GM12801 (cell line): ENCODE measurements around the gene HOXC11.

ENCODE experiments used
- TF ChIP-seq, protein P1 (sequence below): IDR thresholded peaks from one replicate; pipeline ENCODE4 v1.5.1; 2011; ENCODE audit warnings: control low read depth; ENCODE audit not compliant: insufficient read length; ENCODE audit errors: extremely low read depth

The HOXC11 gene

DNA sequence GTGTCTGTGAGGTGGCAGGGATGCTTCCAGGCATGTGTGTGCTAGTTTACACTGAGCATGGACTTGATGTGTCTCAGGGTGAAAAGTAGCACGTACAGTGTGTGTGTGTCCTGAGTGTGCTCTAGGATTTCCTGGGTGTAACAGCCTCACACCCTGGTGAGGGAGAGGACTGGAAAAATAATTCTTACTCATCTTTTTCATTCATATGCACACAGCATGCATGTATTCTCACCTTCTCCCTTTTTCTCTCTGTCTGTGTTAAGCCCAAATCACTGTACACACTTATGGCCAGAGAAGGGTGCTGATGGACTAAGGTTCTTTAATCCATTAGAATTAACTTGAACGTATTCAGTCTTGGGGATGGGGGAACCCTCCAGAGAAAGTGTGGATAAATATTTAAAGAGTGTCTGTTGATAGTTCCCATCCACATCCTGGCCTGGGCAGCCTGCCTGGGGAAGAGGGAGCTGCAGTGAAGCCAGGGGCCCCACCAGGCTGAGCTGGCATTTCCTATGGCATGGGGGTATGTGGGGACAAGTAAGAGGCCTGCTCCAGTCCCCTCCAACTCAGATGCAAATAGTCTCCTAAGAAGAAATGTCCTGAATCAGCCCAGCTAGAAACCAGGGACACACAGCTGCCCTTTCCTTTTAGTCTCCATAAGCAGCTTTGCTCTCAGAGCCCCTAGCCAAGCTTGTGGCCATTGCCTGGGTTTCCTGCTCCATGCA lies 34.8 kb downstream of the HOXC11 start:
- TF ChIP-seq, protein P1, sequence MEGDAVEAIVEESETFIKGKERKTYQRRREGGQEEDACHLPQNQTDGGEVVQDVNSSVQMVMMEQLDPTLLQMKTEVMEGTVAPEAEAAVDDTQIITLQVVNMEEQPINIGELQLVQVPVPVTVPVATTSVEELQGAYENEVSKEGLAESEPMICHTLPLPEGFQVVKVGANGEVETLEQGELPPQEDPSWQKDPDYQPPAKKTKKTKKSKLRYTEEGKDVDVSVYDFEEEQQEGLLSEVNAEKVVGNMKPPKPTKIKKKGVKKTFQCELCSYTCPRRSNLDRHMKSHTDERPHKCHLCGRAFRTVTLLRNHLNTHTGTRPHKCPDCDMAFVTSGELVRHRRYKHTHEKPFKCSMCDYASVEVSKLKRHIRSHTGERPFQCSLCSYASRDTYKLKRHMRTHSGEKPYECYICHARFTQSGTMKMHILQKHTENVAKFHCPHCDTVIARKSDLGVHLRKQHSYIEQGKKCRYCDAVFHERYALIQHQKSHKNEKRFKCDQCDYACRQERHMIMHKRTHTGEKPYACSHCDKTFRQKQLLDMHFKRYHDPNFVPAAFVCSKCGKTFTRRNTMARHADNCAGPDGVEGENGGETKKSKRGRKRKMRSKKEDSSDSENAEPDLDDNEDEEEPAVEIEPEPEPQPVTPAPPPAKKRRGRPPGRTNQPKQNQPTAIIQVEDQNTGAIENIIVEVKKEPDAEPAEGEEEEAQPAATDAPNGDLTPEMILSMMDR = no peak

DNA sequence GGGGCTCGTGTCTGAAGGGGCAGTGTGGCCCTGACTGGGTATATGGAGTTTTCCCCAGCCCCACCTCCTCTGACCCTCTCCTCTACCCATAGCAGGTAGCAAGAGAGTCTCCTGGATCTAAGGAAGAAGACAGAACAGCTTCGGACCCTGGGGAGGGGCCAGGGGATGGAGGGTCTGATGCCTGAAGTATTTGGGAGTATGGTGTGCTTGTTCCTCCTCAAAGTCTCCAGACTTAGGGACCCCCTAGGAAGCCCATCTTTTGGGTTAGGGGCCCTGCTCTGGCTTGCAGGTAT lies 35.3 kb downstream of the HOXC11 start:
- TF ChIP-seq, protein P1 = no peak

DNA sequence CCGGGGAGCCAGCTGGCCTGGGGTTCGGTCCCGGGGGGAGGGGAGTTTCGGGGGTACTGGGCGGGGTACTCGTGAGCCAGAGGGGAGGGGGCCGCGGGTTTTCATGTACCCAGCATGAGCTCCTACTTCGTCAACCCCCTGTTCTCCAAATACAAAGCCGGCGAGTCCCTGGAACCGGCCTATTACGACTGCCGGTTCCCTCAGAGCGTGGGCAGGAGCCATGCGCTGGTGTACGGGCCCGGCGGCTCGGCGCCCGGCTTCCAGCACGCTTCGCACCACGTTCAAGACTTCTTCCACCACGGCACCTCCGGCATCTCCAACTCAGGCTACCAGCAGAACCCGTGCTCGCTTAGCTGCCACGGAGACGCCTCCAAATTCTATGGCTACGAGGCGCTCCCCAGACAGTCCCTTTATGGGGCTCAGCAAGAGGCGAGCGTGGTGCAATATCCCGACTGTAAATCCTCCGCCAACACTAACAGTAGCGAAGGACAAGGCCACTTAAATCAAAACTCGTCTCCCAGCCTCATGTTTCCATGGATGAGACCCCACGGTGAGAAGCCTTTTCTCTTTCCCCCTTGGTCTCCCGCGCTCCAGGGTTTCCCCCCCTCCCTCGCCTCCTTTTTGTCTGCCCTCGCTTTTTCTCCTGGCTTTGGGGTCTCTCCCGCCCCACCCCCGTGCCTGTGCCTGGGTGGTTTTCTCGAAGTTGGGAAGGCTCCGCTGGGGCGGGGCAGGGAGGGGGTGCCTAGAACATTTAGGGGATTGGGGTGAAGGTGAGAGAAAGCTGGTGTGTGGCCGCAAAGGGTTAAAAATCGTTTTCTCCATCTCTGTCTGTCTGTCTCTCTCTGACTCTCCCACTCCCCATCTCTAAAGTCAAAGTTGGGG lies 36.5 kb downstream of the HOXC11 start:
- TF ChIP-seq, protein P1 = no peak

DNA sequence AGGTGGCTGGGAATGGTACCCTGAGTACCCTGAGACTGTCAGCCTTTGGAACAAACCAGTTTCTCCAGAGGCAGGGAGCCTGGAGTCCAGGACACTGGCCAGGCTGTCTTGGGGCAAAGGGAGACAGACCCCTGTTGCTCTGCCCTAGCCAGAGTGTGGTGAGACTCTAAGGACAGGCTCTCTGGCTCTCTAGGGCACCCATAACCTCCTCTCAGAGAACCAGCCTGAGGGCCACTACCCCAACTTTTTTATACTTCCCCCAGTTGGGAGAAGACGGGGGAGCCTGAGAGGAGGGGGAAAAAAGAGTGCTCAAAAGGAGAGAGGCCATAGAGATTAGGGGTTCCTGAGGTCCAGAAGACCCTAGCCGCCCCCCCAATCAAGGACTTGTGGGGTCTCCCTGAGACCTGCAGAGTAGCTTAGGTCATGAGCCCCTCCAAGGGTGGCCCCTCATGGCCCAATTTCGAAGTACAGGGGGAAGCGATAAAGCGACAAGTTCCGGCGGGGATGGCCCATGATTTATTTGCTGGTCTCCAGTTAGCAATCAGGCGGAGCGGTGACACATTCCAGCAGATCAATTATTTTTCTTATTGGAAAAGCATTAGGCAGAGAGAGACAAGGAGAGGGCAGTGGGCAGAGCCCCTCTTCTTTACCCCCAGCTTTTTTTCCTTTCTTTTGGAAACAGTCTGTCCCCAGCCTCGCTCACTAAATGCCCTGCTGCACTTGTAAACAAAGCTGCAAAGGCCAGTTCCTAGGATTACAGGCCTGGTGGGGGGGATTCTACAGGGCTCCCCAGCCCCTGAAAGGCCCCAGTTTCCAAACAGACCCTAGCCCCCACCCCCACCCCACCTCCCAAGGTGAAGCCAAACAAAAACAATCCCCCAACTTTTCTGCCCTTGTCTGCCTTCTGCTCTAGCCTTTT lies 37.4 kb downstream of the HOXC11 start:
- TF ChIP-seq, protein P1 = no peak

DNA sequence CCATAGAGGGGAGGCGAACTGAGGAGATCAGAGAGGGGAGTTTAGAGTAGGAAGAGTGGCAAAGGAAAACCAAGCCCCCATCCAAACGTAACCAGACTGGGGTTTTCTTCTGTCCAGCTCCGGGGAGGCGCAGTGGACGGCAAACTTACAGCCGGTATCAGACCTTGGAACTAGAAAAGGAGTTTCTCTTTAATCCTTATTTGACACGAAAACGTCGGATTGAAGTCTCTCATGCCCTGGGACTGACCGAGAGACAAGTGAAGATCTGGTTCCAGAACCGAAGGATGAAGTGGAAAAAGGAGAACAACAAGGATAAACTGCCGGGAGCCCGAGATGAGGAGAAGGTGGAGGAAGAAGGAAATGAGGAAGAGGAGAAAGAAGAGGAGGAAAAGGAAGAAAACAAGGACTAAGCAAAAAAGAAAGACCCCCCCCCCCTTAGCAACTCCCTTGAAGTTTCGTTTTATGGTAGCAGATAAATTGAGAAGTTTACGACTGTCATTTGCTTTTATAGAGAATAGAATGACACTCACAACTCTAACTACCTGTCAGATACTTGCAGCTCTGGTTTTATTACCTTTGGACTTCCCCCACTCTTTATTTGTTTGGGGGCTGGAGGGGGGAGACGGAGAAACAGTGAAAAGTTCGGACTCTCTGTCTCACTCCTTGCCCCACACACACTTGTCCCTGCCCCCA lies 38.2 kb downstream of the HOXC11 start:
- TF ChIP-seq, protein P1 = no peak

DNA sequence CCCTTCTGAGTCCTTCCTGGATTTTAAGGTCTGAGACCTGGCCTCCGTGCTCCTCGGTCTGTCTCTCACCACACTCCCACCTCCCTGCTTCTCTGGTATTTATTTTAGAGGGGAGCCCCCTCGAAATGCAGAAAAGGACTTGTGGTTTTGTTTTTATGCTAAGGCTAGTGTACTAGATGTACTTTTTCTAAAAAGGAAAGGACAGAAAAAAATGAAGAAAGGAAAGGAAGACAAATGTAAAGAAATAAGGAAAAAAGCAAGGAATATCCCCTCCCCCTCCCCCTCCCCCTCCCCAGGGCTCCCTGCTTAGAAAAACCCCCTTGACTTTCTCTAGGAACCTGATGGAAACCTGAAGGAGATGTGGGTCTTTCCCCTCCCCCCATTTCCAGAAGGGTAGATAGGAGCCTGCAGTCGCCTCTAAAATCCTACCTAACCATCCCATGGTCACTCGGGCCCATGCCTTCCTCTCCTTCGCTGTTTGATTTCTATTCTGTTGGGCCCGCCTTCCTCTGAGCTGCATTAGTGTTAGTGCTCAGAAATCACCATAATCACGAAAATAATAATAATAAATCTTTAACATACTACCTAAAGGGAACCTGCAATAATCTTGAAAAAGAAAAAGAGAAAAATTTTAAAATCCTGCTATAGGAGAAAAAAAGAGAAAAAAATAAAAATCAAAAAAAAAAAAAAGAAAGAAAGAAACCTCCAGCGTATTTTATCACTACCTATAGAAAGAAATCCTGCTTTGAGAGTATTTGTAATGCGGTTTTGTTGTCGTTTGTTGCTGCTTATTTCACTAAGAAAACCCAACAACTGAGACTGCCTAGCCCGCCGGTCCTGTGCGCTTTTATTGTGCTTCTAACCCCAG lies 39.0 kb downstream of the HOXC11 start:
- TF ChIP-seq, protein P1 = no peak
